ENCODE results near the gene RMDN2.

DNA sequence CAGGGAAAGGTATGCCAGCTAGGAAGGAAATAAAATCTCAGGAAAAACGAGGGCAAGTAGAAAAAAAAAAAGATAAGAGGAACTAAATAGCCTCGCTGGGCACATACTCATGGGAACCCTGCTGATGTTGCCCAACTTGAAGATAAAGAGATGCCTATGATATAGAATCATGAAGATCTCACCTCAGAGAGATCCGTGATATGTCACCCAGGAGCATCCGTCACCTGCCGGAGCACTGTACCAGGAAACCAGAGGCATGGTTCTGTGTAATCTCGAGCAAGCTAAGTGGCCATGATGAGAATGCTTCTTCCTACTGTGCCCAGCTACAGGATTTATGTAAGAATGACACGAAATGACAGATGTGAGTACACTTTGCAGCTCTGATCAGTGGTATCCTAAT lies 110.9 kb downstream of the RMDN2 start:
- TF ChIP-seq, protein P1, sequence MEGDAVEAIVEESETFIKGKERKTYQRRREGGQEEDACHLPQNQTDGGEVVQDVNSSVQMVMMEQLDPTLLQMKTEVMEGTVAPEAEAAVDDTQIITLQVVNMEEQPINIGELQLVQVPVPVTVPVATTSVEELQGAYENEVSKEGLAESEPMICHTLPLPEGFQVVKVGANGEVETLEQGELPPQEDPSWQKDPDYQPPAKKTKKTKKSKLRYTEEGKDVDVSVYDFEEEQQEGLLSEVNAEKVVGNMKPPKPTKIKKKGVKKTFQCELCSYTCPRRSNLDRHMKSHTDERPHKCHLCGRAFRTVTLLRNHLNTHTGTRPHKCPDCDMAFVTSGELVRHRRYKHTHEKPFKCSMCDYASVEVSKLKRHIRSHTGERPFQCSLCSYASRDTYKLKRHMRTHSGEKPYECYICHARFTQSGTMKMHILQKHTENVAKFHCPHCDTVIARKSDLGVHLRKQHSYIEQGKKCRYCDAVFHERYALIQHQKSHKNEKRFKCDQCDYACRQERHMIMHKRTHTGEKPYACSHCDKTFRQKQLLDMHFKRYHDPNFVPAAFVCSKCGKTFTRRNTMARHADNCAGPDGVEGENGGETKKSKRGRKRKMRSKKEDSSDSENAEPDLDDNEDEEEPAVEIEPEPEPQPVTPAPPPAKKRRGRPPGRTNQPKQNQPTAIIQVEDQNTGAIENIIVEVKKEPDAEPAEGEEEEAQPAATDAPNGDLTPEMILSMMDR (IDR thresholded peaks at IDR 0.05) = no peak
- no peak for TF ChIP-seq POLR2A (IDR thresholded peaks at IDR 0.05)

Data from uterus (tissue), 2 donors.